GM19240 (cell line): Measurements from ENCODE around the gene FYTTD1.

Experiments
- DNase-seq: peaks from one replicate; pipeline ENCODE4 v3.0.0; 2011; ENCODE audit warnings: low spot score; ENCODE audit not compliant: insufficient read length

Gene FYTTD1

DNA sequence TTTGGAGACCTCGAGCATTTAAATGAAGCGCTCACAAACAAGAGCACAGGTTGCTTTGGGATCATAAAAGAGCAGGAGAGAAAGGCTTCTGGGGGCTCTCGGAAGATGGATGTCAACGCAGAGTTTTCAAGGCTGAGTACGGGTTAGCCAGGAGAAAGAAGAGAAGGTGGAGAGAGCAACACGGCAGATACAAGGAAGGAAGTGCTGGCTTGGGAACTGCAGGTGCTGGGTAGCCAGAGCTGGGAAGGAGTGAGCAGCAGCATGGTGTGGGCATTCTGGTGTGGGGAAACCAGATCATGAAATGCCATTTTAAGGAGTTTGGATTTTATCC, 12.4 kb upstream of the FYTTD1 start:
- no peak for DNase-seq

DNA sequence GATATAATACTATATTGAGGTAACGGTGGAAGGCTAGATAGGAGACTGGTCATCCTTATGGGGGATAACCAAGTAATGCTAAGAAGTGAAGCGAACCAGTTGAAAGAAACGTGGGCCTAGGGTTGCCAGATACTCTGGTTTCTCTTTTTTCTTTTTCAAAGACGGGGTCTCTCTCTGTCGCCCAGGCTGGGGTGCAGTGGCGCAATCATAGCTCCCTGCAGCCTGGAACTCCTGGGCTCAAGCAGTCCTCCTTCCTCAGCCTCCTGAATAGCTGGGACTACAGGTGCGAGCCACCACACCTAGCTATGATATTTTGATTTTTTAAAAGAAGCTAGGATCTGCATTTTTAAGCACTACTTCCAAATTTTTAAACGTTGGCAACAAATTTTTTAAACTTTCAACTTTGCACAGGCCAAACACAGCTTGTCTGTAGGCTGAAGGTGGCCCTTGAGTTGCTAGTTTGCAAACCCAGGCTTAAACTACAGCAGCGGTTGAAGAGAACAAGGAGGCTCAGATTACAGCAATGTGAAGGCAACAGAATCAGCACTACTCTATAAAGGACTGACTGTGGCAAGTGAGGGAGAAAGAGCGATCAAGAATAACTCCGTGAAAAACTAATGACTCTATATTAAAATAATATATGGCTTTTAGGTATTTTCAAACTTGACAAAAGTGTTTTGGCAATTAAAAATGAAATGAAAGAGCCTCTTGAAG, 11.8 kb upstream of the FYTTD1 start:
- no peak for DNase-seq

DNA sequence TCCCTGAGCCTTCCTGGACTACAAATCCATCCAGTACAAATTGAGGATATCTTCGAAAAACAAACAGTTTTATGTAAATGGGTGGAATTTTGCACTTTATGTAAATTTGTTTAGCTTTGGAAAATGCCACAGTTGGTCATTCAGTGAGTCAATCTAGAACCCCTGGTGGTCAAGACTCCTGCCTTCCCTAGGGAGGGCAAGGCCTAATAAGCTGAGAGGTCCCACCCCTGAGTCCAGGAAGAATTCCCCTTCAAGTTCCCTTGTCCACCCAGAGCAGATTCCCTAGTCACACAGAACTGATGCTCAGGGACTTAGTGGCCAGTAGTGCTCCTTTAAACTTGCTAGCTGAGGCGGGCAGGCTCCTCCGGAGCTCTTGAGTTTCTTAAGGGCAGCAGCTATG, 6.9 kb upstream of the FYTTD1 start:
- no peak for DNase-seq

DNA sequence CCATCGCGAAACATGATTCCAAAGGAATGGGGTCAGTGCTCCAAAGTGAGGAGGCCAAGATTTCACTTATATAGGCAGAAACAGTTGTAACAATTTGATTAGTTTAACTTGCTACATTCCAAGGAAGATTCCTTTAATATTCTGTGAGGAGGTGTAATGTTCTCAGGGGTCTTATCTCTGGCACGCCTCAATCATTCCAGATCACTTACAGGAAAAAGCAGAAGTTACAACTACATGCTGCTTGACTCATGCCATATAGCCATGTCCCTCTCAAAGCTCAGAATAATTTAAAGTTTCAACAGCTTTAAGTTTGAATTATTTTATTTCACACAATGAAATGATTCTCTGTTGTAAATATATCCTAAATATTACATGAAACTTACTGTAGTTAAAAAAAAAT, 3.5 kb upstream of the FYTTD1 start:
- no peak for DNase-seq

DNA sequence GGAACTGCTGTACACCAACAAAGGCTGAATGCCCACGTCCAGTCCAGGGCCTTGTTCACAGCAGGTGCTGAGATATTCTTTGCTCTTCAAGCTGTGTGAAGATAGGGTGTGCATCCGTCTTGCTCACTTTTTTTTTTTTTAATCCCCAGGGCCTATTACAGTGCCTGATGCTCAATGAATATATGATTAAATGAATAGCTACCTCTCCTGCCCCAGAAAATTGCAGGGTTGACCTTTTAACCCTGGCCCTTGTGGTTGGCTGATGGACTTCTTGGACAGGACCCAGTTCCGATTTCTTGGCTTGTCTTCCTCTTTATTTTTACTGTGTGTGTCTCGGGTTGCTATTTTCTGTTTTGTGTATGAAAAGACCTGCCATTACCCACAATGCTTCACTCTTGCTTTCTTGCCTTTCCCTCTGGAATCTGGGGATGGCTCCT, 2.9 kb upstream of the FYTTD1 start:
- no peak for DNase-seq

DNA sequence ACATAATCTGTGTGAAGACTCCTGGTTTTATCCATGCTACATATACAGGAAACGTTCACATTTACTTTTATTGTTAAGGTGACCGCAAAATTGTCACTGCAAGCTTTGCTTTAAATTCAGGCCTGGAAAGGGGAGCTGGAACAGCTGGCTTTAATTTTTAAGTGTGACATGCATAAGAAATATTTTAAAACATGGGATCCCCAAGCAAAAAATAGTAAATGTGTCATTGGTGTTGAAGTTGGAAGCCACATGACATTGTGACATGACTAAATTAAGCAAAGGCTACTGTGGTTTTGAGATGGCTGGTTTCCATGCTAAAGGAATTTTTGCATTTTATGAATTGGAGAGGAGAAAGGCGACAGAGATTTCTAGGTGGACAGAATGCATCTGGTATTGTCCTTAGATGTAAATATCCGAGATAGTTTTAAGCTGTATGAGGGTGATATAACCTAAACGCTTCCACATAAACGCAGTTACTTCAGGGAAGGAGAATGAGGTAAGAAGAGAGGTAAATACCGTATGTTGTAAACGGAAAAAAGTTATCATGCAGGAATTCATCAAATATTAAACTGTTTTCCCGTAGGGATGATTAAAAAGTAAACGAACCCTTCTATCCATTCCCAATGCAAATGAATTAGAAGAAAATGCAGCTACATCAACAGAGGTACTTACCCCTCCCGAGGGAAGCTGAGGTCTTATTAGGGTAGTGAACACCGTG, 927 bp upstream of the FYTTD1 start:
- no peak for DNase-seq

DNA sequence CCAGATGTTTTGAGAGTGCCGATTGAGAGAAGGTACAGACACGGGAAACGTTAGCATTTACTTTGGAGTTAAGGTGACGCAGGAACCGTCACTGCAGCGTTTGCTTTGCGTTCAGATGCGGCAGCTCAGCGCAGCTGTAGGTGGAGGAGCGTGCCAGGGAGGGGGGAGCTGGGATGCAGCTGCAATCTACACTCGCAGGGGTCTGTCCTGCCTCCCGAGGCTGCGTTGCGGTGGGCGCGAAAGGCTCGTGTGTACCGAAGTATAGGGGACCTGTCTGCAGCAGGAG, 425 bp upstream of the FYTTD1 start:
- no peak for DNase-seq

DNA sequence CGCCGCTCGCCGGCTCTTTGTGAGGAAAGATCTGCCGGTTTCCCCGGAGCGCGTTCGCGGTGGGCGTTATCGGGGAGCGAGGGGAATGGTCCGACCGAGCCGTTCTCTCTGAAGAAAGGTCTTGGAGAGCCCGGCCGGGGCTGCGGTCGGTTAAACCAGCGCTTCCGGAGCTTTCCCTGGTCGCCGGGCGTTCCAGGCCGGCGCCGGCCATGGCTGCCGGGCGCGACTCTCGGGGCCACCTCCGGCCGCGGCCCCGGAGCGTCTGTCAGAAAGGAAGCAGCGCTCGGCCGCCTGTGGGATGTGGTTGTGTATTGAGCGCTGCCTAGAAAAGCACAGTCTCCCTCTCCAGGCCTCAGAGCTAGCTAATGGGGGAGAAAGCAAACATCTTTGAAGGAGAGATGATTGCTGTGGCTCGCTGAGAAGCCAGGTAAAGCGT, 731 bp downstream of the FYTTD1 start:
- DNase-seq: no peak

DNA sequence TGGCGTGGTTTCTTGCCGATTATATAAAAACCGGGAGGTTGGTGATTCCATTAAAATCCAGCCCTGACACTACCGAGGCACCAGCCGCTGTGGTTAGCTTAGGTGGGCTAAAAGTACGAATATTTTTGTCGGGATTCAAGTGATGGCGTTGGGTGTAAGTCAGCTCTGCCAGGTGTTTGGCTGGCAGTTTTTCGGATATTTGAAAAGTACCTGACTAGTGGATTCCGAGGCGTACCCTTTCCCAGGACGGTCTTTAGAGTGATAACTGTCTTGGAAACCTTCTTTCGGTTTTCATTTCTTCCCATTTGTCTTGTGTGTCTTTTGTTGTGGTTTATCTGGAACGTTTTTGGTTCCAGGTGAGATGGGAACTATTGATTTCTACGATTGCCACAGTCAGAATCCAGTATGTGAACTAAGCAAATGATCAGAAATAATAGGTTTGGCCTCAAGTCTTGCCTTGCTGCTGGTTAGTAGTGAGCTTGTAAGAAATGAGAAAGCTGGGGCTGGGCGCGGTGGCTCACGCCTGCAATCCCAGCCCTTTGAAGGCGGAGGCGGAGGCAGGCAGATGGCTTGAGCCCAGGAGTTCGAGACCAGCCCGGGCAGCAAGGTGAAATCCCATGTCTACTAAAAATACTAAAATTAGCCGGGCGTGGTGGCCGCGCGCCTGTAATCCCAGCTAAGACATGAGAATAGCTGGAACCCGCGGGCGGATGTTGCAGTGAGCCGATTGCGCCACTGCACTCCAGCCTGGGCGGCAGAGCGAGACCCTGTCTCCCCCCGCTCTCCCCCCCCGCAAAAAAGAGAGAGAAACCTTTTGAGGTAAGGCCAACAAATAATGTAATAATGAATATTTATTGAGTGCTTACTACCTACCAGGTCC, 1.4 kb downstream of the FYTTD1 start:
- DNase-seq: no peak

DNA sequence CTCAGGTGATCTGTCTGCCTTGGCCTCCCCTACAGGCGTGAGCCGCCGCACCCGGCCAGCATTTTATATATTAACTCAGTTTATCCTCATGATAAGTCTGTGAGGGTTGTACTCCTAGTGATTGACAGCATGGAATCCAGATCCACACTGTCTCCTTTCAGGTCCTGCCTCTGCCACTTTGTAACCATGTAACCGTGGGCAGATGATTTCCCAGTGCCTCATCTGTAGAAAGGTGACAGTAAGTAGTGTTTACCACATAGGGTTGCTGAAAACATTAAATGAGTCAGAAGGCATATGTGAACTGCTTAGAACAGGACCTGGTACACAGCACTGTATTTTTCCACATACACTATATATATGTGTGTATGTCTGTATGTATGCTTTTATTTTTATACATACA, 2.4 kb downstream of the FYTTD1 start:
- no peak for DNase-seq

DNA sequence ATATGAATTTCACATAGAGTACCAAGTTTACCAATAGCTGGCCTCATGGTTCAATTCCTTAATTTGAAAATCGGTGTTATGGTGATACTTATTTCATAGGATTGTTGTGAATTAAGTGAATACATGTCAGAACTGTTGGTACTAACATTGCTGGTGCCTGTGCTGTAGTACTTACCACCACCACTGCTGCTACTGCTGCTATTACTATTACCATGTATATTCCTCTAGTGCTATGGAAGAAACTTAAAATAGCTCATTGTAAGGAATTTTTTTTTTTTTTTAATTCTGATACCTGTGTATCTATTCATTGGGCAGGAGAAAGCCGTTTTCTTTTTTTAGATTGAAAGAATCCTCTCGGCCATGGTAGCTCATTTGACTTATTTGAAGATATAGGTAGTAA, 3.6 kb downstream of the FYTTD1 start:
- no peak for DNase-seq

DNA sequence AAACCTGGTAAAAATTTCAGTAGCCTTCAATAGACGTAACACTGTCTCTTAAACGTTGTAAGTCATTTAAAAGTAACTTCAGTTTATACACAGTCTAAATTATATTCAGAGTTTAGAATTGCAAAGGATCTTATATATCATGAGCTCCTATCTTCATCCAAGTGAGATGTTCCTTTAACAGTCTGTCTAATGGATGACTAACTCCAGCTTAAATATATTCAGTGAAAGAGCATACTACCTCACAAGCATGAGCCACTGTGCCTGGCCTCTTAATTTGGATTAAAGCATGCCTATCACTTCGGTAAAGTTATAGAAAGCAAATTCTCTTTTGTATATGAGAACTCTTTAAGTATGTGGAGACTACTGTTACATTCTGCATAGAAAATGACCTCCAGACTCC, 7.0 kb downstream of the FYTTD1 start:
- no peak for DNase-seq

DNA sequence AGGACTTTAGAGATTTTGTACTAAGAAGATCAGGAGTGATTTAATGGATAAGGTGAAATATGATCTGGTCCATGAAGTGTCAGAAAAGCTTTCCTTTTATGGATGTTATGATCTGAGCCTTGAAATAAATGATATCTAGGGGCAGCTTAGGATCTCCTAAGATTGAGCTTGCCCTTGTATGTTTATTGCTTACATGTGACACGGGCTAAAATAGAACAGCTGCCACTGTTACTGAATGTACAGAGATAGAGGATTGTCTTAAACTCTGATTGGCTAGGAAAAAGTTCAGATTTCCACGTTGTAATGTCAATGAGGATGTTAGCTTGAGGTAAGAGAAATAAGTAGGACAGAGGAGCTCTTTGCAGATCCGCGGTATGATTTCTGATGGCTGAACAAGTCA, 8.8 kb downstream of the FYTTD1 start:
- no peak for DNase-seq

DNA sequence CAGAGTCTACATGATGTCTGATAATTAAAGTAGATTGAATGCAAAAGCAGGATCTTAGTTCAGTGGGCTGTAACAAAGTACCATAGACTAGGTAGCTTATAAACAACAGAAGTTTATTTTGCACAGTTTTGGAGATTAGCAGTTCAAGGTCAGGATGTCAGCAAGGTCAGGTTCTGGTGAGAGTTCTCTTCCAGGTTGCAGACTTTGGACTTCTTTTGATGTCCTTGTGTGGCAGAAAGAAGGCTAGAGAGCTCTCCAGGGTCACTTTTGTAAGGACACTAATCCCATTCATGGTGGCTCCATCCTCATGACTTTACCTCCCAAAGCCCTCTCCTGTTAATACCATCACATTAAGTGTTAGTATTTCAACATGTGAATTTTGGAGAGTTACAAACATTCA, 12.1 kb downstream of the FYTTD1 start:
- no peak for DNase-seq

DNA sequence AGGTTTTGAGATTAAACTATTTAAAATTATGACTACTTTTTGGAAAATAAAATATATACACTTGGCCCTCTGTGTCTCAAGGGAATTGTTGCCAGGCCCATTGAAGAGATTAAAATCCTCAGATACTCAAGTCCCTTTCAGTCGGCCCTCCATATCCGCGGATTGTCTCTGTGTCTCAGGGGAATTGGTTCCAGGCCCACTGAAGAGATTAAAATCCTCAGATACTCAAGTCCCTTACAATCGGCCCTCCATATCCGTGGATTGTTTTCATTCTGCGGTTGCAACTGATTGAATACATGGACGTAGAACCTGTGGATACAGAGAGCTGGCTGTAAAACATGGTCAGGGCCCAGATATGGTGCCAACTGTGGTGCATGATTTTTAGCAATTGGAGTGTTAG, 25.6 kb downstream of the FYTTD1 start:
- DNase-seq: no peak

DNA sequence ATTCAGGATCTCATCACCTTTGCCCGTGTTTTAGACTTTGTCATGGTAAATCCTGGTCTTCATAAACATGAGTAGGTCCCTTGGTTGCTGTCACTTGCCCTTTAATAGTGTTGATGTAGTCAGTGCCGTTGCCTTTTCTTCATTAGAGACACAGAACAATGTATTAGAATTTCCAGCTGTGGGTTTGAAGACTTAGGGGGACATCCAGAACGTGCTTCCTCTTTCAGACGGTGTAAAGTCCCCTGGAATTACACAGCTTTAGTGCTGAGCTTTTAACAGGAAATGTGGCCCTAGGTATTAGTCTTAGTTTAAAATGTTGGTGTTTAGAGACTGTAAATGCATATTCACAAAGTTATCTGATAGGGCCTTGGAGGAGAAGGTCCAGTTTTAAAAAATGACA, 32.5 kb downstream of the FYTTD1 start:
- DNase-seq: no peak

DNA sequence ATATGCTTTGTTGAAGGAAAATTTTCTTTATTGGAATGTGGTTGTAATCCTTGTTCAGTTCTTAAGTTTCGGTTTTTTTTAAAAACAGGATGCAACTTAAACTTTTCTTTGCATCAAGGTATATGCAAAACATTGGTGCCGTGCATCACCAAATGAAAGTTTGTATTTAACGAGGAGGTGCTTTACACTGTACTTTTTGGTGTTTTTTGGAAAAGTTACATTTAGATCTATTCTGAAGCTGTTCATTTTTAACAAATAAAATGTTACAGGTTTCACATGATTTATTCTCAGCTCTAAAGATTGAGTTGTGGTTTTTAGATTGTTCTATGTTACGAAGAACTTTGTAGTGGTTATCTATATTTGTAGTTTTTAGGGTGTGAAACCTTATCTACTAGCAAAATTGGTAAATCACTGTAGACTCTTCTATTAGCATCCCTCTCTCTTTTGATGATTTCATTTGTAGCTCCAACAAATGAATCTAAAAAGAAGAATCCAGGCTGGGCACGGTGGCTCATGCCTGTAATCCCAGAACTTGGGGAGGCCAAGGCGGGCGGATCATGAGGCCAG, 34.4 kb downstream of the FYTTD1 start:
- DNase-seq: no peak

DNA sequence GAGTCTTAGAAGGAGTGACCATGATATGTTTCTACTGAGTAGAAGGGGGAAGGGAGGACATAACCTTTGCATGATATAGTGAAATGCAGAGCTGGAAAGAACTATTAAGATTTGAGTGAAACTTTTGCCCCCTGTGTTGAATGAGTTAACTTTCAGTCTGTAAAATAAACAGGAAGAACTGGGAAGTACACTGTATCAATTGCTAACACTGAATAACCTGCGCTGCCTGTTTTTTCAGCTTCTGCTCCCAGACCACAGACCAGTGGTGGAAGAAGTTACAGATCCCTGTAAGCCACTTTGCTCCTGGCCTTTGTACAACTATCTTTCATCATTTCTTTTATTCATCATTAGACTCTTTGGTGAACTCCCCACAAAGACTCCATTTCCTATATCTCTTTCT, 37.7 kb downstream of the FYTTD1 start:
- DNase-seq: no peak

DNA sequence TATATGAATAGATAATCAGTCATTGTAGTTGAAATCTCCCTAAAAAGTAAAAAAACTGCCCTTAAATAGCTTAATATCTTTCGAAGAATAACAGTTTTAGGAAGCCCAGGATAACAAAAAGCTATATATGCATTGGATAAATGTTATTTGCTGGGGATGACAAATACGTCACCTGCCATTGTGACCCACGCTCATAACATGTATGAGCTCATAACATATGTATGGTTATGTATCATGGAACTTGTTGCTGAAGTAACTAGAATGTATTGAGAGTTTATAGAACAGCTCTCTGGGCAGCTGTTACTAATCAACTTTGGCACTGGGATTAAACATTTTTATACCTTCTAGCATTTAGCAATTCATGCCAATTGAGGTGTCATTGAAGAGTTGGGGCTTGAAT, 39.6 kb downstream of the FYTTD1 start:
- no peak for DNase-seq

DNA sequence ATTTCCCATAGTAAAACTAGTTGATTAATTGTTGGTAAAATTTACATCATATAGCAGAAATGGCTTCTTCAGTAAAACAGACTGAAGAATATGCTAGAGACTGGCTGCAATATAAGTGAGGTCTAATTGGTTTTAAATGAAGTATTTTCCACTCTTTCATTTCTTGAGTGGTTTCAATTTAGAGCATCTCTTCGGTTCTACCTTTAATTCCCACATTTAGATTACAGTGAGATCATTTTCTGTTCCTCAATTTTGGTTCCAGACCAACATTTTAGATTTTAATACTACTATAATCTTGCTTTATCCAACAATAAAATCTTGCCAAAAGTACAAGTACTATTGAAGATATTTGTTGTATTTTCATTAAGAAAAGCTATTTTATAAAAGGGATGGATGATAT, 40.4 kb downstream of the FYTTD1 start:
- no peak for DNase-seq

DNA sequence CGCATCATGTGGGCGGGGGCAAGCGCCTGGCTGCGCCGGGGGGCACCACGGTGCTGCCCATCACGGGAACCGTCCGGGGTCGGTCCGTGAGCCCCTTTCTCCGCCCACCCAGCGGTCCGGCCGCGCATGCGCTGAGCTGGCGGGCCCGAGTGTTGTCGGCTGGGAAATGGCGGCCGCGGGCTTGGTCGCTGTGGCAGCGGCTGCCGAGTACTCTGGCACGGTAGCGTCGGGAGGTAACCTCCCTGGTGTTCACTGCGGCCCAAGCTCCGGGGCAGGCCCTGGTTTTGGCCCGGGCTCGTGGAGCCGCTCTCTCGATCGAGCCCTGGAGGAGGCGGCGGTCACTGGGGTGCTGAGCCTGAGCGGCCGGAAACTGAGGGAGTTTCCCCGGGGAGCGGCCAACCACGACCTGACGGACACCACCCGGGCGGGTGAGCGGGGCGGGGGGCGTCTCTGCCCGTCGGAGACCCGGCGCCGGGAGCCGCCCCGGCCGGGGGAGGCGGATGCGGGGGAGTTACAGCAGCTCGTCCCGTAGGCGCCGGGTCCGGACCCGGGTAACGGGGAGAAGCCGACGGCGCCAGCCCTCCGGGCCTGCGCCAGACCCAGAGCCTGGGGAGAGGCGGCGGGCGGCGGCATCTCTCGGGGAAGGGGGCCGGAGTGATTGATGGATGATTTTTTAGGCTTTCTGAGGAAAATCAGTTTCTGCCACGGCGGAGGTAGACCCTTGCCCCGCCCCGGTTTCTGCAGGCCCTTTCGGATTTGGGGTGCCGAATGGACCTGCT, 41.6 kb downstream of the FYTTD1 start, which contains the start of gene LRCH3:
LRCH3 (plus strand) TSS at position 142 of the 779 bp plus-strand sequence; CDS start at position 167, 25 bp downstream.
- DNase-seq: peak; percentile 45
